Subcutaneous abdominal adipose tissue (tissue), 5 donors: ENCODE results near the gene FCGR2B.
"Not testable (repeated sequence)": the region's sequence is repeated elsewhere in the genome, so short reads cannot be mapped to it uniquely, and the experiment has no call there.

Source experiments
- H3K27ac ChIP-seq: one replicate; pipeline ENCODE4 v1.7.0; 2013; ENCODE audit warnings: low read depth, mild to moderate bottlenecking, inconsistent platforms, low read length, moderate library complexity
- H3K27me3 ChIP-seq, 5 donors: one replicate each; pipeline ENCODE4 v1.7.0; 2013; ENCODE audit warnings: low read length in 5 of 5, inconsistent platforms in 1 of 5; ENCODE audit not compliant: control insufficient read depth in 5 of 5, insufficient read depth in 4 of 5
- H3K36me3 ChIP-seq, 5 donors: one replicate each; pipeline ENCODE4 v1.7.0; 2013; ENCODE audit warnings: low read length in 5 of 5; ENCODE audit not compliant: control insufficient read depth in 5 of 5, insufficient read depth in 5 of 5
- H3K4me1 ChIP-seq, 5 donors: one replicate each; pipeline ENCODE4 v1.7.0; 2013; ENCODE audit warnings: low read length in 5 of 5, mild to moderate bottlenecking in 3 of 5, moderate library complexity in 1 of 5; ENCODE audit not compliant: control insufficient read depth in 5 of 5, insufficient read depth in 5 of 5
- H3K4me3 ChIP-seq, 5 donors: one replicate each; pipeline ENCODE4 v1.7.0; 2013; ENCODE audit warnings: low read length in 5 of 5, low read depth in 1 of 5
- H3K9ac ChIP-seq, 5 donors: one replicate each; pipeline ENCODE4 v1.7.0; 2013; ENCODE audit warnings: low read length in 5 of 5, mild to moderate bottlenecking in 4 of 5, moderate library complexity in 3 of 5
- H3K9me3 ChIP-seq, 5 donors: one replicate each; pipeline ENCODE4 v1.7.0; 2013; ENCODE audit warnings: low read length in 5 of 5; ENCODE audit not compliant: control insufficient read depth in 5 of 5
- donor health status: healthy.
- donor health status: healthy.
- donor health status: healthy.
- donor health status: healthy.
- donor health status: healthy.

The FCGR2B gene

GRCh38 chr1:161674908-161675307, 12.0 kb downstream of the FCGR2B start:
- not testable (repeated sequence) for H3K27me3 ChIP-seq, H3K4me3 ChIP-seq, H3K4me1 ChIP-seq, H3K9me3 ChIP-seq, H3K9ac ChIP-seq, H3K36me3 ChIP-seq, H3K27ac ChIP-seq

GRCh38 chr1:161676441-161676840, 13.5 kb downstream of the FCGR2B start:
- Histone ChIP-seq H3K27ac (no peak overlapping the region), H3K9ac (no peak overlapping the region), H3K4me3 (no peak overlapping the region), H3K36me3 (no peaks in the 10 kb centered on the region), H3K27me3 (no peaks in the 10 kb centered on the region), H3K9me3 (no peaks in the 10 kb centered on the region), H3K4me1 (peaks cover 0 to 3% (median 0%) of the 10 kb centered on the region in 5 donors)

- Histone ChIP-seq H3K9me3 (no peaks in the 10 kb centered on the region), H3K4me3 (no peak overlapping the region), H3K36me3 (no peaks in the 10 kb centered on the region), H3K27ac (no peak overlapping the region), H3K4me1 (no peaks in the 10 kb centered on the region), H3K9ac (no peak overlapping the region), H3K27me3 (no peaks in the 10 kb centered on the region)
These were observed 14.2 kb downstream of the FCGR2B start for GRCh38 chr1:161676958-161677689.

GRCh38 chr1:161678500-161678899, 15.6 kb downstream of the FCGR2B start:
- Histone ChIP-seq H3K9ac (no peak overlapping the region), H3K4me3 (no peak overlapping the region), H3K9me3 (no peaks in the 10 kb centered on the region), H3K4me1 (no peaks in the 10 kb centered on the region), H3K27me3 (no peaks in the 10 kb centered on the region), H3K36me3 (no peaks in the 10 kb centered on the region), H3K27ac (no peak overlapping the region)

GRCh38 chr1:161681879-161682278, 18.9 kb downstream of the FCGR2B start:
- Histone ChIP-seq H3K27me3 (no peaks in the 10 kb centered on the region), H3K4me1 (no peaks in the 10 kb centered on the region), H3K9ac (no peak overlapping the region)

GRCh38 chr1:161688946-161689345, 26.0 kb downstream of the FCGR2B start:
- Histone ChIP-seq H3K4me1 (no peaks in the 10 kb centered on the region), H3K9me3 (no peaks in the 10 kb centered on the region), H3K9ac (no peak overlapping the region), H3K27ac (no peak overlapping the region), H3K36me3 (no peaks in the 10 kb centered on the region), H3K4me3 (no peak overlapping the region), H3K27me3 (peaks cover 0 to 5% (median 0%) of the 10 kb centered on the region in 5 donors)

More at GRCh38 chr1:161681879-161682278, 18.9 kb downstream of the FCGR2B start:
- no peaks in the 10 kb centered on the region for H3K36me3 ChIP-seq
- no peaks in the 10 kb centered on the region for H3K9me3 ChIP-seq
- H3K27ac ChIP-seq: no peak overlapping the region
- no peak overlapping the region for H3K4me3 ChIP-seq

GRCh38 chr1:161691846-161692245, 28.9 kb downstream of the FCGR2B start:
- Histone ChIP-seq H3K4me1 (no peaks in the 10 kb centered on the region), H3K9ac (no peak overlapping the region), H3K36me3 (no peaks in the 10 kb centered on the region), H3K9me3 (no peaks in the 10 kb centered on the region), H3K4me3 (no peak overlapping the region), H3K27me3 (peaks cover 0 to 5% (median 0%) of the 10 kb centered on the region in 5 donors), H3K27ac (no peak overlapping the region)

GRCh38 chr1:161693020-161693712, 30.2 kb downstream of the FCGR2B start:
- H3K9me3 ChIP-seq, H3K4me3 ChIP-seq, H3K4me1 ChIP-seq, H3K27me3 ChIP-seq, H3K27ac ChIP-seq, H3K9ac ChIP-seq, H3K36me3 ChIP-seq: not testable (repeated sequence)

GRCh38 chr1:161698302-161698701, 35.4 kb downstream of the FCGR2B start:
- not testable (repeated sequence) for H3K27me3 ChIP-seq, H3K9ac ChIP-seq, H3K36me3 ChIP-seq, H3K4me3 ChIP-seq, H3K9me3 ChIP-seq, H3K4me1 ChIP-seq, H3K27ac ChIP-seq

GRCh38 chr1:161702250-161702649, 39.3 kb downstream of the FCGR2B start:
- Histone ChIP-seq H3K27ac (no peak overlapping the region), H3K4me3 (no peak overlapping the region), H3K4me1 (peaks cover 0 to 7% (median 4%) of the 10 kb centered on the region in 5 donors), H3K27me3 (no peaks in the 10 kb centered on the region), H3K9me3 (no peaks in the 10 kb centered on the region), H3K36me3 (no peaks in the 10 kb centered on the region), H3K9ac (no peak overlapping the region)
